HepG2 (cell line): ENCODE results near the gene DNAAF3. TPM values are rescaled to one million over a fixed set of nuclear protein-coding genes. Genes with fewer than 3 reads are reported as not detected.

Source experiments
- CREM ChIP-seq, 2 experiments: sonication (generic) in 1 of 2; formaldehyde crosslinking in 1 of 2; IDR thresholded peaks; 2 replicates each; pipeline versions ENCODE4 v1.4.0 to v1.6.1; 2016 to 2020; ENCODE audit warnings: antibody characterized with exemption in 1 of 2, mild to moderate bottlenecking in 1 of 2, missing genetic modification reagents in 1 of 2
- EP300 ChIP-seq, 3 experiments: sonication (generic) in 1 of 3; formaldehyde crosslinking in 1 of 3; IDR thresholded peaks; 2 replicates each; pipeline versions ENCODE4 v1.5.1 to v1.6.1; 2011 to 2020; ENCODE audit warnings: low read depth in 2 of 3, low read length in 2 of 3, borderline replicate concordance in 1 of 3, improper control_type of control experiment in 1 of 3, mild to moderate bottlenecking in 1 of 3, missing genetic modification reagents in 1 of 3, moderate library complexity in 1 of 3
- KLF6 ChIP-seq: IDR thresholded peaks from 2 replicates; pipeline ENCODE4 v1.8.0; 2016; ENCODE audit warnings: missing biosample characterization, missing genetic modification reagents
- MATR3 ChIP-seq: sonication (generic); formaldehyde crosslinking; IDR thresholded peaks from 2 replicates; pipeline ENCODE4 v1.4.0; 2020; ENCODE audit warnings: missing genetic modification reagents
- MBD4 ChIP-seq: IDR thresholded peaks from 2 replicates; pipeline ENCODE4 v1.6.1; 2012; ENCODE audit warnings: low read length, inconsistent platforms, borderline replicate concordance
- MED8 ChIP-seq: sonication (generic); formaldehyde crosslinking; IDR thresholded peaks from 2 replicates; pipeline ENCODE4 v1.8.1; 2023; ENCODE audit warnings: mild to moderate bottlenecking, missing genetic modification reagents; ENCODE audit not compliant: insufficient replicate concordance
- SNAI1 ChIP-seq: sonication (generic); formaldehyde crosslinking; IDR thresholded peaks from 2 replicates; pipeline ENCODE4 v1.5.0; 2020; ENCODE audit warnings: mild to moderate bottlenecking, missing genetic modification reagents, borderline replicate concordance
- SP2 ChIP-seq: sonication (generic); formaldehyde crosslinking; IDR thresholded peaks from 2 replicates; pipeline ENCODE4 v1.5.1; 2020; ENCODE audit warnings: mild to moderate bottlenecking, missing genetic modification reagents
- TFDP1 ChIP-seq: IDR thresholded peaks from 2 replicates; pipeline ENCODE4 v1.6.1; 2016; ENCODE audit warnings: missing compliant biosample characterization, missing genetic modification reagents, borderline replicate concordance
- ZFP37 ChIP-seq: sonication (generic); formaldehyde crosslinking; IDR thresholded peaks from 2 replicates; pipeline ENCODE4 v1.4.0; 2020; ENCODE audit warnings: missing genetic modification reagents, borderline replicate concordance
- ZNF333 ChIP-seq: sonication (generic); formaldehyde crosslinking; IDR thresholded peaks from 2 replicates; pipeline ENCODE4 v1.4.0; 2020; ENCODE audit warnings: mild to moderate bottlenecking, missing genetic modification reagents, borderline replicate concordance
- ZNF431 ChIP-seq: sonication (generic); formaldehyde crosslinking; IDR thresholded peaks from 2 replicates; pipeline ENCODE4 v1.9.0; 2022; ENCODE audit warnings: missing genetic modification reagents, low read depth, mild to moderate bottlenecking, borderline replicate concordance
- ZNF432 ChIP-seq: sonication (generic); formaldehyde crosslinking; IDR thresholded peaks from 2 replicates; pipeline ENCODE4 v1.5.0; 2020; ENCODE audit warnings: missing genetic modification reagents, mild to moderate bottlenecking, borderline replicate concordance
- ZNF44 ChIP-seq: sonication (generic); formaldehyde crosslinking; IDR thresholded peaks from 2 replicates; pipeline ENCODE4 v1.5.1; 2020; ENCODE audit warnings: mild to moderate bottlenecking, missing genetic modification reagents
- ZNF446 ChIP-seq: sonication (generic); formaldehyde crosslinking; IDR thresholded peaks from 2 replicates; pipeline ENCODE4 v1.5.0; 2020; ENCODE audit warnings: mild to moderate bottlenecking, missing genetic modification reagents
- ZNF547 ChIP-seq: sonication (generic); formaldehyde crosslinking; IDR thresholded peaks from 2 replicates; pipeline ENCODE4 v1.5.1; 2020; ENCODE audit warnings: mild to moderate bottlenecking, missing genetic modification reagents
- ZNF574 ChIP-seq: sonication (generic); formaldehyde crosslinking; IDR thresholded peaks from 2 replicates; pipeline ENCODE4 v1.4.0; 2020; ENCODE audit warnings: missing genetic modification reagents
- ZNF614 ChIP-seq: IDR thresholded peaks from 2 replicates; pipeline ENCODE4 v1.6.1; 2018; ENCODE audit warnings: missing biosample characterization, missing genetic modification reagents, inconsistent platforms, borderline replicate concordance
- ZNF644 ChIP-seq: IDR thresholded peaks from 2 replicates; pipeline ENCODE4 v1.6.1; 2016; ENCODE audit warnings: low read depth
- ZNF709 ChIP-seq: sonication (generic); formaldehyde crosslinking; IDR thresholded peaks from 2 replicates; pipeline ENCODE4 v1.5.0; 2020; ENCODE audit warnings: mild to moderate bottlenecking, missing genetic modification reagents
- ZNF775 ChIP-seq: sonication (generic); formaldehyde crosslinking; IDR thresholded peaks from 2 replicates; pipeline ENCODE4 v1.4.0; 2020; ENCODE audit warnings: missing genetic modification reagents, mild to moderate bottlenecking, moderate library complexity, borderline replicate concordance
- ZSCAN30 ChIP-seq: sonication (generic); formaldehyde crosslinking; IDR thresholded peaks from 2 replicates; pipeline ENCODE4 v1.5.0; 2020; ENCODE audit warnings: mild to moderate bottlenecking, missing genetic modification reagents
- polyA plus RNA-seq, 8 experiments: library from polyadenylated mRNA; depleted of rRNA in 3 of 8; stranded (reverse) in 7 of 8; unstranded in 1 of 8; fragments of >200 nt; fragmentation: Illumina TruSeq in 4 of 8; extraction: Trizol in 4 of 8; gene quantifications; 2 replicates each; pipeline versions ENCODE4 v1.2.1 to v1.2.3, GENCODE V29; 2011 to 2016; ENCODE audit warnings: low read depth in 4 of 8, missing spikeins in 1 of 8, mixed read lengths in 1 of 8; ENCODE audit not compliant: insufficient read depth in 1 of 8
- total RNA-seq, 5 experiments: library from RNA; depleted of rRNA; stranded (reverse); fragments of >200 nt; fragmentation: Illumina TruSeq; extraction: Trizol; gene quantifications; 2 replicates each; pipeline ENCODE4 v1.2.3, GENCODE V29; 2016; ENCODE audit warnings: low read depth in 1 of 5
- TF ChIP-seq, protein P1 (sequence below): sonication (generic); formaldehyde crosslinking; IDR thresholded peaks from 2 replicates; pipeline ENCODE4 v1.9.0; 2022; ENCODE audit warnings: low read depth, missing genetic modification reagents

The DNAAF3 gene
- total and polyA plus RNA-seq, 2 of the 13 experiments (the other 11 are each of a cell fraction or from before 2014, with no cell fraction given) = 0.30 to 0.40 TPM

- no peak for TF ChIP-seq MED8 (CRISPR knock-in tag)
- peak; percentile 58; the same call in 1 of the 2 replicates for TF ChIP-seq TFDP1 (CRISPR knock-in tag)
- TF ChIP-seq SP2 = peak; percentile 50; the same call in 1 of the 2 replicates
- TF ChIP-seq EP300 (IDR thresholded peaks at IDR 0.05; ENCODE audit: low read depth in 2 of 2, low read length in 2 of 2) = peak in 1 of 2 experiments; percentile 16; a peak in 1 of 4 replicates
- peak; percentile 39; the same call in 1 of the 2 replicates for TF ChIP-seq EP300 (CRISPR knock-in tag; IDR thresholded peaks at IDR 0.05; ENCODE audit: borderline replicate concordance)
- TF ChIP-seq CREM (IDR thresholded peaks at IDR 0.05) = peak; percentile 62
- no peak for TF ChIP-seq CREM (CRISPR knock-in tag; IDR thresholded peaks at IDR 0.05)
- no peak for TF ChIP-seq ZNF446 (CRISPR knock-in tag)
- TF ChIP-seq KLF6 (CRISPR knock-in tag) = 0 out of 2 replicates have a peak, but pooled peaks have one; percentile 43
- TF ChIP-seq ZNF644 (CRISPR knock-in tag) = no peak
- TF ChIP-seq ZNF709 (CRISPR knock-in tag) = peak; percentile 51; the same call in 1 of the 2 replicates
- TF ChIP-seq, protein P1, sequence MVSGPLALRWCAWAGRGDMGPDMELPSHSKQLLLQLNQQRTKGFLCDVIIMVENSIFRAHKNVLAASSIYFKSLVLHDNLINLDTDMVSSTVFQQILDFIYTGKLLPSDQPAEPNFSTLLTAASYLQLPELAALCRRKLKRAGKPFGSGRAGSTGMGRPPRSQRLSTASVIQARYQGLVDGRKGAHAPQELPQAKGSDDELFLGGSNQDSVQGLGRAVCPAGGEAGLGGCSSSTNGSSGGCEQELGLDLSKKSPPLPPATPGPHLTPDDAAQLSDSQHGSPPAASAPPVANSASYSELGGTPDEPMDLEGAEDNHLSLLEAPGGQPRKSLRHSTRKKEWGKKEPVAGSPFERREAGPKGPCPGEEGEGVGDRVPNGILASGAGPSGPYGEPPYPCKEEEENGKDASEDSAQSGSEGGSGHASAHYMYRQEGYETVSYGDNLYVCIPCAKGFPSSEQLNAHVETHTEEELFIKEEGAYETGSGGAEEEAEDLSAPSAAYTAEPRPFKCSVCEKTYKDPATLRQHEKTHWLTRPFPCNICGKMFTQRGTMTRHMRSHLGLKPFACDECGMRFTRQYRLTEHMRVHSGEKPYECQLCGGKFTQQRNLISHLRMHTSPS (CRISPR knock-in tag) = 0 out of 2 replicates have a peak, but pooled peaks have one; percentile 6
- no peak for TF ChIP-seq ZNF775 (CRISPR knock-in tag)
- no peak for TF ChIP-seq ZNF44 (CRISPR knock-in tag)
- TF ChIP-seq ZNF547 (CRISPR knock-in tag) = no peak; the same call in 1 of the 2 replicates
- no peak for TF ChIP-seq ZNF614 (CRISPR knock-in tag)
- no peak for TF ChIP-seq MBD4
- TF ChIP-seq ZFP37 (CRISPR knock-in tag) = no peak
- TF ChIP-seq ZNF333 (CRISPR knock-in tag) = no peak
- TF ChIP-seq ZNF431 (CRISPR knock-in tag) = peak; percentile 16; the same call in 1 of the 2 replicates
- TF ChIP-seq ZNF432 (CRISPR knock-in tag) = no peak
- TF ChIP-seq SNAI1 (CRISPR knock-in tag) = peak; percentile 70; the same call in 1 of the 2 replicates
- TF ChIP-seq ZNF574 = peak; percentile 53; the same call in 1 of the 2 replicates
- TF ChIP-seq ZSCAN30 = no peak
- no peak for TF ChIP-seq MATR3
These were observed 43.5 kb upstream of the DNAAF3 start (continued) for GRCh38 chr19:55209693-55210472.
